HCT116 (cell line): ENCODE measurements around the gene TARBP2. TPM values are rescaled to one million over a fixed set of nuclear protein-coding genes. Genes with fewer than 3 reads are reported as not detected.

ENCODE experiments used
- ATAC-seq: fragments of 200-7000 bp; cut with Tn5 transposase; 2 replicates; pipeline ENCODE4 v1.9.1; 2020; ENCODE audit warnings: mild to moderate bottlenecking, moderate library complexity
- BruUV-seq: library from RNA; stranded (reverse); fragments of 400-500 nt; replicated peaks from 2 replicates; lab custom pipeline; 2021; lab: Mats Ljungman, UMichigan
- CTCF ChIA-PET: fragments of 300-600 bp; sonication (Branson Sonifier 250); formaldehyde crosslinking; loops from one replicate; lab custom pipeline; 2021; ENCODE audit warnings: antibody characterized with exemption; lab: Charles Lee
- POLR2A ChIA-PET: fragments of 300-600, 350-600 bp; sonication (Branson Sonifier 250); formaldehyde crosslinking; loops from one replicate; lab custom pipeline; 2021; ENCODE audit warnings: antibody characterized with exemption; lab: Charles Lee
- RAD21 ChIA-PET, 2 experiments: fragments of 300-600 bp; sonication (Branson Sonifier 250); formaldehyde crosslinking; loops; one replicate each; lab custom pipeline; 2023; ENCODE audit warnings: low total read pairs in 2 of 2; ENCODE audit not compliant: uncharacterized antibody in 2 of 2, unreplicated experiment in 2 of 2, low non-redundant PET in 1 of 2; lab: Charles Lee
- DNase-seq: peaks from one replicate; pipeline ENCODE4 v3.0.0-alpha.2; 2010; ENCODE audit warnings: low read depth, low spot score
- H2AFZ ChIP-seq: fragments of 200-600 bp; shearing (Covaris generic), sonication (generic); 2 replicates; pipeline ENCODE4 v1.6.1; 2017; ENCODE audit warnings: low read depth, mixed run types, mixed read lengths, antibody characterized with exemption, low read length; ENCODE audit not compliant: poor library complexity, severe bottlenecking
- H3K27ac ChIP-seq: 2 replicates; pipeline ENCODE4 v1.5.1; 2012; ENCODE audit warnings: low read depth, low read length
- H3K27me3 ChIP-seq: fragments of 200-600 bp; sonication (generic); 2 replicates; pipeline ENCODE4 v1.6.1; 2016; ENCODE audit warnings: mixed run types, low read length, mixed read lengths; ENCODE audit not compliant: insufficient read depth
- H3K36me3 ChIP-seq, 2 experiments: fragments of 200-500 bp in 1 of 2; fragments of 200-600 bp in 1 of 2; sonication (Bioruptor generic) in 1 of 2; sonication (generic) in 1 of 2; 2 replicates each; pipeline versions ENCODE4 v1.5.1 to v1.6.1; 2014 to 2016; ENCODE audit warnings: low read length in 2 of 2, inconsistent platforms in 1 of 2, mixed read lengths in 1 of 2, mixed run types in 1 of 2; ENCODE audit not compliant: insufficient read depth in 2 of 2, control insufficient read depth in 1 of 2
- H3K4me1 ChIP-seq, 2 experiments: fragments of 200-600 bp in 1 of 2; sonication (generic) in 1 of 2; 2 replicates each; pipeline versions ENCODE4 v1.5.1 to v1.6.1; 2012 to 2017; ENCODE audit warnings: low read length in 2 of 2, inconsistent platforms in 1 of 2, mild to moderate bottlenecking in 1 of 2, mixed read lengths in 1 of 2, mixed run types in 1 of 2, moderate library complexity in 1 of 2; ENCODE audit not compliant: insufficient read depth in 2 of 2, control insufficient read depth in 1 of 2
- H3K4me2 ChIP-seq: fragments of 200-600 bp; sonication (generic); 2 replicates; pipeline ENCODE4 v1.6.1; 2017; ENCODE audit warnings: mixed run types, low read length, mixed read lengths
- H3K4me3 ChIP-seq, 2 experiments: fragments of 200-600 bp in 1 of 2; sonication (generic) in 1 of 2; replicated peaks in 1 of 2; 2 replicates each; pipeline ENCODE4 v1.5.1; 2011 to 2016; ENCODE audit warnings: low read length in 2 of 2, control low read depth in 1 of 2, low read depth in 1 of 2, mild to moderate bottlenecking in 1 of 2, mixed read lengths in 1 of 2, mixed run types in 1 of 2
- H3K79me2 ChIP-seq: fragments of 200-600 bp; sonication (generic); 2 replicates; pipeline ENCODE4 v1.6.1; 2017; ENCODE audit warnings: mild to moderate bottlenecking, mixed run types, low read length, moderate library complexity, mixed read lengths; ENCODE audit not compliant: insufficient read depth
- H3K9ac ChIP-seq: fragments of 200-600 bp; sonication (generic); 2 replicates; pipeline ENCODE4 v1.6.1; 2016; ENCODE audit warnings: low read length, mixed read lengths
- H3K9me2 ChIP-seq: fragments of 200-600 bp; sonication (generic), shearing (Covaris generic); 2 replicates; pipeline ENCODE4 v1.6.1; 2017; ENCODE audit warnings: mixed run types, mild to moderate bottlenecking, moderate library complexity; ENCODE audit not compliant: insufficient read depth
- H3K9me3 ChIP-seq, 2 experiments: fragments of 200-500 bp in 1 of 2; fragments of 200-600 bp in 1 of 2; sonication (Bioruptor generic) in 1 of 2; sonication (generic) in 1 of 2; 2 replicates each; pipeline ENCODE4 v1.6.1; 2014 to 2017; ENCODE audit warnings: low read length in 2 of 2, mixed read lengths in 2 of 2, inconsistent platforms in 1 of 2, low read depth in 1 of 2, mild to moderate bottlenecking in 1 of 2, mixed run types in 1 of 2, moderate library complexity in 1 of 2; ENCODE audit not compliant: control insufficient read depth in 1 of 2, insufficient read depth in 1 of 2
- H4K20me1 ChIP-seq: fragments of 200-600 bp; sonication (generic), shearing (Covaris generic); 2 replicates; pipeline ENCODE4 v1.6.1; 2017; ENCODE audit warnings: mixed run types, mild to moderate bottlenecking, moderate library complexity; ENCODE audit not compliant: insufficient read depth
- ATF3 ChIP-seq: IDR thresholded peaks from 2 replicates; pipeline ENCODE4 v1.6.1; 2012
- CBX3 ChIP-seq: IDR thresholded peaks from 2 replicates; pipeline ENCODE4 v1.6.1; 2012; ENCODE audit warnings: low read depth
- CEBPB ChIP-seq: IDR thresholded peaks from 2 replicates; pipeline ENCODE4 v1.6.1; 2012; ENCODE audit warnings: low read depth
- EGR1 ChIP-seq: IDR thresholded peaks from 2 replicates; pipeline ENCODE4 v1.6.1; 2012; ENCODE audit warnings: low read depth
- ELF1 ChIP-seq: IDR thresholded peaks from 2 replicates; pipeline ENCODE4 v1.6.1; 2012; ENCODE audit warnings: low read depth, borderline replicate concordance
- EZH2 ChIP-seq: fragments of 200-600 bp; sonication (generic); IDR thresholded peaks from 2 replicates; pipeline ENCODE4 v1.6.1; 2017; ENCODE audit warnings: antibody characterized with exemption, mixed run types
- JUND ChIP-seq: IDR thresholded peaks from 2 replicates; pipeline ENCODE4 v1.6.1; 2012
- POLR2A ChIP-seq: IDR thresholded peaks from 2 replicates; pipeline ENCODE4 v1.7.0; 2011; ENCODE audit warnings: borderline replicate concordance; ENCODE audit not compliant: insufficient read depth, insufficient read length; ENCODE audit errors: extremely low read depth
- POLR2AphosphoS5 ChIP-seq: IDR thresholded peaks from 2 replicates; pipeline ENCODE4 v1.6.1; 2011; ENCODE audit warnings: mild to moderate bottlenecking, low read depth, low read length, moderate library complexity
- RAD21 ChIP-seq: IDR thresholded peaks from 2 replicates; pipeline ENCODE4 v1.6.1; 2012; ENCODE audit warnings: low read depth, mild to moderate bottlenecking
- SIN3A ChIP-seq: IDR thresholded peaks from 2 replicates; pipeline ENCODE4 v1.6.1; 2012; ENCODE audit warnings: low read depth
- SP1 ChIP-seq: IDR thresholded peaks from 2 replicates; pipeline ENCODE4 v1.6.1; 2012; ENCODE audit warnings: low read depth
- SRF ChIP-seq: IDR thresholded peaks from 2 replicates; pipeline ENCODE4 v1.6.1; 2012; ENCODE audit warnings: low read depth
- ZFX ChIP-seq: fragments of 450-650 bp; IDR thresholded peaks from 2 replicates; pipeline ENCODE4 v1.6.1; 2017
- ZNF274 ChIP-seq: fragments of 200-500 bp; sonication (Bioruptor generic); IDR thresholded peaks from 2 replicates; pipeline ENCODE4 v1.6.1; 2014; ENCODE audit warnings: mild to moderate bottlenecking, low read depth, low read length, inconsistent platforms
- intact Hi-C: fragments of 100-400 bp; cut with micrococcal nuclease; formaldehyde crosslinking; loops from 2 replicates; pipeline ENCODE4 v1.10.0; 2022
- total RNA-seq: library from RNA; stranded (reverse); gene quantifications from one replicate; pipeline ENCODE4 v1.2.1, GENCODE V29; 2021; ENCODE audit not compliant: unreplicated experiment
- TF ChIP-seq, protein P1 (sequence below): IDR thresholded peaks from 2 replicates; pipeline ENCODE4 v1.6.1; 2012; ENCODE audit warnings: low read depth

The TARBP2 gene
- total RNA-seq, 1 experiment from 2014 or later: 40.1 TPM

DNA sequence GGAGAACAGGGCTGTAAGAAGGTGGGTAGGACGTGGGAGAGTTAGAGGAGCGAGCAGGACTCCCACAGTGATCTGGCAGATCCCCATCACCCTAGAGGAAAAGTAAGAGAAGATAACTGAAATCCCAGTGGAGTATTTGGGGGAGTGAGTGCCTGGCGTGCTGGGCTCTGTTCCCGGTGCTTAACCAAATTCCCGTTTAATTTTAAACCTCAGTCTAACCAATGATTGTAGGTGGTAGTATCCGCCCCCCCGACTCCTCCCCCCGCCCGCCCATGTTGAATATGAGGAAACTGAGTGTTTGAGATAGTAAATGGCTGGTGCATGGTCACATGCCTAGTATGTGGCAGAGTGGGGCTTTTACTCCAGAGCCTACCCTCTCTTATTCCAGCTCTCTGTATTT, 1.2 kb downstream of the TARBP2 start (continued):
- TF ChIP-seq, protein P1, sequence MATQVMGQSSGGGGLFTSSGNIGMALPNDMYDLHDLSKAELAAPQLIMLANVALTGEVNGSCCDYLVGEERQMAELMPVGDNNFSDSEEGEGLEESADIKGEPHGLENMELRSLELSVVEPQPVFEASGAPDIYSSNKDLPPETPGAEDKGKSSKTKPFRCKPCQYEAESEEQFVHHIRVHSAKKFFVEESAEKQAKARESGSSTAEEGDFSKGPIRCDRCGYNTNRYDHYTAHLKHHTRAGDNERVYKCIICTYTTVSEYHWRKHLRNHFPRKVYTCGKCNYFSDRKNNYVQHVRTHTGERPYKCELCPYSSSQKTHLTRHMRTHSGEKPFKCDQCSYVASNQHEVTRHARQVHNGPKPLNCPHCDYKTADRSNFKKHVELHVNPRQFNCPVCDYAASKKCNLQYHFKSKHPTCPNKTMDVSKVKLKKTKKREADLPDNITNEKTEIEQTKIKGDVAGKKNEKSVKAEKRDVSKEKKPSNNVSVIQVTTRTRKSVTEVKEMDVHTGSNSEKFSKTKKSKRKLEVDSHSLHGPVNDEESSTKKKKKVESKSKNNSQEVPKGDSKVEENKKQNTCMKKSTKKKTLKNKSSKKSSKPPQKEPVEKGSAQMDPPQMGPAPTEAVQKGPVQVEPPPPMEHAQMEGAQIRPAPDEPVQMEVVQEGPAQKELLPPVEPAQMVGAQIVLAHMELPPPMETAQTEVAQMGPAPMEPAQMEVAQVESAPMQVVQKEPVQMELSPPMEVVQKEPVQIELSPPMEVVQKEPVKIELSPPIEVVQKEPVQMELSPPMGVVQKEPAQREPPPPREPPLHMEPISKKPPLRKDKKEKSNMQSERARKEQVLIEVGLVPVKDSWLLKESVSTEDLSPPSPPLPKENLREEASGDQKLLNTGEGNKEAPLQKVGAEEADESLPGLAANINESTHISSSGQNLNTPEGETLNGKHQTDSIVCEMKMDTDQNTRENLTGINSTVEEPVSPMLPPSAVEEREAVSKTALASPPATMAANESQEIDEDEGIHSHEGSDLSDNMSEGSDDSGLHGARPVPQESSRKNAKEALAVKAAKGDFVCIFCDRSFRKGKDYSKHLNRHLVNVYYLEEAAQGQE: no peak
- no peak for TF ChIP-seq ATF3
- TF ChIP-seq EGR1: no peak
- no peak for TF ChIP-seq POLR2A

DNA sequence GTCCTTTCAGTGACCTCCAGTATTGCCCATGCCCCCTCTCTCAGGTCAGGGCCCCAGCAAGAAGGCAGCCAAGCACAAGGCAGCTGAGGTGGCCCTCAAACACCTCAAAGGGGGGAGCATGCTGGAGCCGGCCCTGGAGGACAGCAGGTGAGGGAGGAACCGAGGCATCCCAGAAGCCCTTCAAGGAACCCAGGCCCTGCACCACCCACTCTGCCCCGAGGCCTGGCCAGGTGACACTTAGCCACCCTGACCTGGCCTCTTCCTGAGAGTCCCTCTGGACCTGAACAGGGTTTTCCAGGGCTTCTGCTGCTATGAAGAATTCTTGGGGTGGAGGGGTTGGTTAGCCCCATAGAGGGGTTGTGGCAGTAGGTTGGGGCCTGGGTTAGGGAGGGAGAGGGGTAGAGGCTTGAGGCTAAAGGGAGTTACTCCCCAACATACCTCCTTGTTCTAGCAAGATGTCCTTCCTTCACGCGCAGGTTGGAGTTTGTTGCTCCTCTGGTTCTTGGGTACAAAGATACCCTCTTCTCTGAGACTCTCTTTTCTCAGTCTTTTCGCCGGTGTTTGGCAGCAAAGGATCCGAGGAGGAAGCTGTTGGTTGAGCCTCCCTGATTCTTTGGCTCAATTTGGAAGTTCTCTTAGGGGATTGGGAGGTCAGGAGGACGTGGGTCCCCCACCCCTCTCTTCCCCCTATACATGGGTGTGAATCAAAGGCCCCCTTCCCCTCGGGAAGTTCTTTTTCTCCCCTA, 2.1 kb downstream of the TARBP2 start:
- Histone ChIP-seq H3K9me3 (no peaks in the 10 kb centered on the region), H3K9ac (no peak overlapping the region), H3K79me2 (peaks cover 16% of the 10 kb centered on the region), H3K36me3 (peaks cover 0 to 9% of the 10 kb centered on the region in 2 experiments; a peak in 3 of 4 replicates), H3K27ac (no peak overlapping the region), H4K20me1 (no peaks in the 10 kb centered on the region), H3K4me2 (peak overlapping the region; percentile 89; the same call in 1 of the 2 replicates), H3K27me3 (no peaks in the 10 kb centered on the region), H2AFZ (no peak overlapping the region), H3K4me1 (peaks cover 9 to 33% of the 10 kb centered on the region in 2 experiments), H3K4me3 (no peak overlapping the region), H3K9me2 (no peaks in the 10 kb centered on the region)
- ATAC-seq (no peak), DNase-seq (no peak)
- ChIA-PET CTCF (no interaction called here), POLR2A (no interaction called here), RAD21 (no interaction called here)
- TF ChIP-seq RAD21: no peak
- TF ChIP-seq SIN3A: no peak
- TF ChIP-seq ZFX: no peak
- no peak for TF ChIP-seq SRF
- TF ChIP-seq ZNF274: no peak
- no peak for TF ChIP-seq EZH2
- no peak for TF ChIP-seq JUND
- TF ChIP-seq CBX3: no peak
- TF ChIP-seq SP1: no peak
- TF ChIP-seq POLR2AphosphoS5: no peak
- no peak for TF ChIP-seq POLR2A
- TF ChIP-seq CEBPB: no peak
- TF ChIP-seq ELF1: no peak
- TF ChIP-seq EGR1: no peak
- intact Hi-C loops: no loop called here
- BruUV-seq: no TSS peak
